Naive B cell (primary cell): Measurements from ENCODE around the gene SULT1B1. TPM values are rescaled to one million over a fixed set of nuclear protein-coding genes. Genes with fewer than 3 reads are reported as not detected.
A peak's percentile ranks its signal among the peaks of the same experiment; 100 is the strongest.

Experiments used
- ATAC-seq, 2 donors: fragments of 150-1000 bp; cut with Tn5 transposase; 2 replicates each; pipeline ENCODE4 v1.10.0; 2021; ENCODE audit warnings: low read depth in 2 of 2, mild to moderate bottlenecking in 2 of 2, moderate library complexity in 2 of 2
- DNase-seq: peaks from one replicate; pipeline ENCODE4 v3.0.0; 2022
- H3K27ac Mint-ChIP-seq, 6 donors: one replicate each; pipeline ENCODE4 v1.8.0; 2020 to 2022; ENCODE audit warnings: mild to moderate bottlenecking in 6 of 6, mixed read lengths in 6 of 6, moderate library complexity in 5 of 6, inconsistent platforms in 2 of 6
- H3K27me3 Mint-ChIP-seq, 3 donors: one replicate each; pipeline ENCODE4 v1.8.0; 2021 to 2022; ENCODE audit warnings: mixed read lengths in 3 of 3, mild to moderate bottlenecking in 1 of 3
- H3K36me3 Mint-ChIP-seq, 2 donors: one replicate each; pipeline ENCODE4 v1.8.0; 2020 to 2022; ENCODE audit warnings: mixed read lengths in 2 of 2, inconsistent platforms in 1 of 2, mild to moderate bottlenecking in 1 of 2
- H3K4me1 Mint-ChIP-seq, 3 donors: one replicate each; pipeline ENCODE4 v1.8.0; 2020 to 2022; ENCODE audit warnings: mixed read lengths in 3 of 3, inconsistent platforms in 1 of 3, mild to moderate bottlenecking in 1 of 3, moderate library complexity in 1 of 3
- H3K4me3 Mint-ChIP-seq, 8 donors: one replicate each; pipeline ENCODE4 v1.8.0; 2020 to 2022; ENCODE audit warnings: mild to moderate bottlenecking in 8 of 8, mixed read lengths in 8 of 8, moderate library complexity in 8 of 8, inconsistent platforms in 2 of 8
- H3K9me3 Mint-ChIP-seq, 7 donors: one replicate each; pipeline ENCODE4 v1.8.0; 2020 to 2022; ENCODE audit warnings: mixed read lengths in 7 of 7, mild to moderate bottlenecking in 5 of 7, inconsistent platforms in 2 of 7, moderate library complexity in 1 of 7
- polyA plus RNA-seq, 6 donors: library from polyadenylated mRNA; unstranded; fragments of 300-500 nt; fragmentation: Illumina TruSeq; gene quantifications; one replicate each; pipeline ENCODE4 v1.2.3, GENCODE V29; 2021; ENCODE audit warnings: low read depth in 6 of 6

SULT1B1 gene
- polyA plus RNA-seq, 6 donors from 2014 or later = 0.62 TPM; not detected in 5

DNA sequence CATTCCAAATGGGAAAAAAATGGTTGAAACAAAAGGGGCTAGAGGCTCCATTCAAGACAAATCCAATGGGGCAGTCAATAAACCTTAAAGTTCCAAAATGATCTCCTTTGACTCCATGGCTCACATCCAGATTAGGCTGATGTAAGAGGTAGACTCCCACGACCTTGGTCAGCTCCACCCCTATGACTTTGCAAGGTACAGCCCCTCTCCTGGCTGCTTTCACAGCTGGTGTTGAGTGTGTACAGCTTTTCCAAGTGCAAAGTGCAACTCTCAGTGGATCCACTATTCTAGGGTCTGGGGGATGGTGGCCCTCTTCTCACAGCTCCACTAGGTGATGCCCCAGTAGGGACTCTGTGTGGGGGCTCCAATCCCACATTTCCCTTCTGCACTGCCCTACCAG, 21.5 kb downstream of the SULT1B1 start:
- no peak for ATAC-seq
- H3K4me1 Mint-ChIP-seq = no peaks in the 10 kb centered on the region

DNA sequence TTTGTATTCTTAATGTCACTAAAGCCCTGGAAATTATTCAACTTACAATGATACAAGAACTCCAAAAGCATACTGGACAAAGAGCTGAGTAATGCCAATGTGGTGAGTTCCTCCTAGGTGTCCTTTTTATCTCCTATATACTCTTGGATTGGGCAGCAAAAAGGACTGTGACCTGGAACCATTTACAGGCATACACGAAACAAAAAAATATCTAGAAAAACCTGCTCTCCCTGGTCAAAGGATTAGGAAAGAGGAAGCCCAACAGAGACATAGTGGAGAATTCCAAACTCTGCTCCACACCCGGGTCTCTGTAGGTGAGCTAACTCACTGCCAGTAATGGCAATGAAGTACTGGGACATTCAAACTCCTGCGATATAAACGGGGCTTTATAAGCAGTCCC, 25.3 kb downstream of the SULT1B1 start:
- no peak for ATAC-seq
- no peaks in the 10 kb centered on the region for H3K27me3 Mint-ChIP-seq
- H3K27ac Mint-ChIP-seq = no peak overlapping the region
- no peak overlapping the region for H3K4me3 Mint-ChIP-seq
- no peaks in the 10 kb centered on the region for H3K4me1 Mint-ChIP-seq
- no peaks in the 10 kb centered on the region for H3K36me3 Mint-ChIP-seq
- no peak for DNase-seq
- peaks cover 0 to 5% (median 0%) of the 10 kb centered on the region in 7 donors for H3K9me3 Mint-ChIP-seq

More for the DNA sequence above, 21.5 kb downstream of the SULT1B1 start:
- H3K27me3 Mint-ChIP-seq = no peaks in the 10 kb centered on the region
- H3K4me3 Mint-ChIP-seq = no peak overlapping the region
- no peaks in the 10 kb centered on the region for H3K36me3 Mint-ChIP-seq
- DNase-seq = no peak
- no peak overlapping the region for H3K27ac Mint-ChIP-seq
- peaks cover 0 to 6% (median 0%) of the 10 kb centered on the region in 7 donors for H3K9me3 Mint-ChIP-seq

DNA sequence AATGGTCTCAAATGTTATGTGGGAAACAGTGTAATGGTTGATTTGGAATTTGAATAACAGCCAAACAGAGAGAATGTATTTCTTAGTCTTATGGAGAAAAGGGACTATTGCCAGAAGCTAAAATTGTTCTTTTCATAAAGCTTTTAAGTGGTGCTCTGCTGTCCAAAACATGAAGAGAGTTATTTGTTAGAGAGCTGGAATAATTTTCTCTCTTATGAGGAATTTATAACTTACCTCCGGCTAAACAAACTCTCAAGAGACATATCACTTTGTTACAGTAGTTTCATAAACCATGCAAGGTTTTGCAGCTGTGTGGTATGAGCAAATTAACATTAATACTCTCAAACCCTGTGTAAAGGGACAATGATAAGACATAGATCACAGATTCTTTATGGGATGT, 28.6 kb downstream of the SULT1B1 start:
- H3K9me3 Mint-ChIP-seq = no peaks in the 10 kb centered on the region
- H3K4me1 Mint-ChIP-seq = no peaks in the 10 kb centered on the region
- H3K27ac Mint-ChIP-seq = no peak overlapping the region
- no peaks in the 10 kb centered on the region for H3K27me3 Mint-ChIP-seq
- no peak for ATAC-seq
- no peak overlapping the region for H3K4me3 Mint-ChIP-seq
- no peak for DNase-seq
- no peaks in the 10 kb centered on the region for H3K36me3 Mint-ChIP-seq

- no peaks in the 10 kb centered on the region for H3K9me3 Mint-ChIP-seq
- no peaks in the 10 kb centered on the region for H3K36me3 Mint-ChIP-seq
- DNase-seq (no peak), ATAC-seq (no peak)
- no peaks in the 10 kb centered on the region for H3K27me3 Mint-ChIP-seq
- no peak overlapping the region for H3K4me3 Mint-ChIP-seq
- H3K27ac Mint-ChIP-seq = no peak overlapping the region
- H3K4me1 Mint-ChIP-seq = no peaks in the 10 kb centered on the region
Observed at GRCh38 chr4:69731241-69731640, 29.2 kb downstream of the SULT1B1 start.

DNA sequence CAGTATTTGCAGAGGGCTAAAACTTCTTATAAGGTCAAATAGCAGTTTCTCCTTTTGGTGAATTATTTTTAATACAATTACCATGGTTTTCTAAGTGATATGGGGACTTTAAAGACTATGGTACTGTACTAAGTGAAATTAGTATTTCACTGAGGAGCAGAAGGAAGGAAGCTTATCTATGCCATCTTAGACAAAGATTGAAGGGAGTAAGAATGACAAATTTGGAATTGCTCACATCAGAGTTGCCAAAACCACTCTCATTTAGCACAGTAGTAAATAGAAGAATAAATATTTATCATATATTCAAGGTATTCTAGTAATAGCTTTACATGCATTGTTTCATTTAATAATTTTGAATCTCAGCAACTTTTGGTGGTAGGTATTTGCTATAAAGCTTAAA, 30.4 kb downstream of the SULT1B1 start:
- Mint-ChIP-seq H3K27ac (no peak overlapping the region), H3K4me3 (no peak overlapping the region), H3K27me3 (no peaks in the 10 kb centered on the region), H3K9me3 (no peaks in the 10 kb centered on the region), H3K36me3 (no peaks in the 10 kb centered on the region), H3K4me1 (no peaks in the 10 kb centered on the region)
- no peak for DNase-seq
- no peak for ATAC-seq

GRCh38 chr4:69727926-69728325, 32.5 kb downstream of the SULT1B1 start:
- Mint-ChIP-seq H3K36me3 (no peaks in the 10 kb centered on the region), H3K9me3 (peaks cover 0 to 7% (median 0%) of the 10 kb centered on the region in 7 donors), H3K4me1 (no peaks in the 10 kb centered on the region), H3K27me3 (no peaks in the 10 kb centered on the region), H3K27ac (no peak overlapping the region), H3K4me3 (no peak overlapping the region)
- ATAC-seq (no peak), DNase-seq (no peak)

DNA sequence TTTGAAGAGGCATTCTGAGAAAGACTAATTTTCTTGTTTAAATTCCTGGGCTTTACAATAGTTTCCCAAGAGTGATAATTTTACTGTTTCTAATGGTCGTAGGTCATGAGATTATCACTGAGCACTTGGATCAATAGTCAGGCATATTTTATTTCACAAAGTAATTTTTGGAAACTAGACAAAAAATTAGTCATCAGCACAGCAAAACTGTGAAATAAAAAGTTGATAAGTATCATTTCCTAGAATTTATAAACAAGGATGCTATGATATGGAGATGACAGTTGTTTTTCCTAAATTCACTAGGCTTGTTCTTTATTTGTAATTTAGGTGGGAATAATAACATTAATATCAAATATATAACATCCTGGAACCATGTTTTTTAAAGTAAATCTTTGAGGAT, 33.0 kb downstream of the SULT1B1 start:
- Mint-ChIP-seq H3K4me1 (no peaks in the 10 kb centered on the region), H3K27me3 (no peaks in the 10 kb centered on the region), H3K4me3 (no peak overlapping the region), H3K9me3 (peaks cover 0 to 7% (median 0%) of the 10 kb centered on the region in 7 donors), H3K27ac (no peak overlapping the region), H3K36me3 (no peaks in the 10 kb centered on the region)
- DNase-seq = no peak
- ATAC-seq = no peak

DNA sequence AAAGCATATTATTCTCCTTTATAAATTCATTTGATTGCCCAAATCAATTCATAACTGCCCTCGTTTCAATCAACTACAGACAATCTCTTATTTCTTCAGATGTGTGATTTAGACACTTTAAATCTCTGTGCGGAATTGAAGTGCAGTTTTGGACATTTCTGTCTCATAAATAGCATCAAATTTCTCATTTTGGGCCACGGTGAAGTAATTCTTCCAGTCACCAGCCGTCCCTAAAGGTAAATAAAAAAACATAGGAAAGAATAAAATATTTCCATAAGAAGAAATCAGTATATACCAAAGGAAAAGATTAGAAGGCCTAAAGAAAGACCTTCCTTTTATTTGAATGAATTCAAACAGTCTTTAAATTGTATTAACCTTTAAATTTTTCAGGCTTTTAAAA, 33.4 kb downstream of the SULT1B1 start:
- Mint-ChIP-seq H3K36me3 (no peaks in the 10 kb centered on the region), H3K4me1 (no peaks in the 10 kb centered on the region), H3K27ac (no peak overlapping the region), H3K9me3 (peaks cover 0 to 7% (median 0%) of the 10 kb centered on the region in 7 donors), H3K27me3 (no peaks in the 10 kb centered on the region), H3K4me3 (no peak overlapping the region)
- no peak for ATAC-seq
- DNase-seq = no peak

- no peak for ATAC-seq
- Mint-ChIP-seq H3K4me1 (no peaks in the 10 kb centered on the region), H3K36me3 (no peaks in the 10 kb centered on the region), H3K27me3 (no peaks in the 10 kb centered on the region), H3K27ac (no peak overlapping the region), H3K9me3 (peaks cover 0 to 4% (median 0%) of the 10 kb centered on the region in 7 donors), H3K4me3 (no peak overlapping the region)
- no peak for DNase-seq
Observed at GRCh38 chr4:69718396-69719271, 41.8 kb downstream of the SULT1B1 start.

DNA sequence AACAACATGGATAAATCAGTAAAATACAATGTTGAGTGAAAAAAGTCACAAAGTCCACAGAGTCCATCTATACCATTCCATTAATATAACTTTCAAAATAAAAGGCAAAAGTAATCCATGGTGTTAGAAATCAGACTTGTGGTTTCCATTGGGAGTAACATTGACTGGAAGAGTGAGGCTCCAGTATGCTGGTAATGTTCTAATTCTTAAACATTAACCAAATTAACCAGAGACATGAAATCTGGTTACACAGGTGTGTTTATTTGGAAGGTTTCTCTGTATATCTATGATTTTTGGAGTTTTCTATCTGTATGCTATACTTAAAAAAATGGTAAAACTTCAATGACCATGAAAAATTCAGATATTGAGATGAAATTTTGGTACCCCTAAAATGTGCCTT, 42.6 kb downstream of the SULT1B1 start:
- Mint-ChIP-seq H3K27me3 (no peaks in the 10 kb centered on the region), H3K4me3 (no peak overlapping the region), H3K36me3 (no peaks in the 10 kb centered on the region), H3K9me3 (no peaks in the 10 kb centered on the region), H3K27ac (no peak overlapping the region), H3K4me1 (no peaks in the 10 kb centered on the region)
- ATAC-seq = no peak
- no peak for DNase-seq

- DNase-seq (no peak), ATAC-seq (no peak)
- Mint-ChIP-seq H3K27ac (no peak overlapping the region), H3K9me3 (no peaks in the 10 kb centered on the region), H3K36me3 (no peaks in the 10 kb centered on the region), H3K4me1 (no peaks in the 10 kb centered on the region), H3K4me3 (no peak overlapping the region), H3K27me3 (no peaks in the 10 kb centered on the region)
Observed at GRCh38 chr4:69716654-69717053, 43.8 kb downstream of the SULT1B1 start.

GRCh38 chr4:69714086-69714485, 46.3 kb downstream of the SULT1B1 start:
- ATAC-seq (no peak), DNase-seq (no peak)
- Mint-ChIP-seq H3K27me3 (no peaks in the 10 kb centered on the region), H3K9me3 (peaks cover 0 to 10% (median 0%) of the 10 kb centered on the region in 7 donors), H3K36me3 (no peaks in the 10 kb centered on the region), H3K4me1 (no peaks in the 10 kb centered on the region), H3K4me3 (no peak overlapping the region), H3K27ac (no peak overlapping the region)

- Mint-ChIP-seq H3K9me3 (peaks cover 0 to 10% (median 0%) of the 10 kb centered on the region in 7 donors), H3K27me3 (no peaks in the 10 kb centered on the region), H3K4me1 (no peaks in the 10 kb centered on the region), H3K27ac (peak overlapping the region in 1 of 6 donors; percentile 0), H3K36me3 (no peaks in the 10 kb centered on the region), H3K4me3 (no peak overlapping the region)
- ATAC-seq (no peak), DNase-seq (no peak)
Observed at GRCh38 chr4:69713593-69713992, 46.8 kb downstream of the SULT1B1 start.

DNA sequence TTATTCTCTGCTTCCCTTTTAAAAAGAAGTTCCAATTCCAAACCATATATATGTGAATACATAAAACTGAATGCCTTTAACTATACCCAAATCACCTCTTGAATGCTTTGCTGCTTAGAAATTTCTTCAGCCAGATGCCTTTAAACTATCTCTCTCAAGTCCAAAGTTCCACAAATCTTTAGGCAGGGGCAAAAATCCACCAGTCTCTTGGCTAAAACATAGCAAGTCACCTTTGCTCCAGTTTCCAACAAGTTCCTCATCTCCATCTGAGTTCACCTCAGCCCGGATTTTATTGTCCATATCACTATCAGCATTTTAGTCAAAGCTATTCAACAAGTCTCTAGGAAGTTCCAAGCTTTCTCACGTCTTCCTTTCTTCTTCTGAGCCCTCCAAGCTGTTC, 49.8 kb downstream of the SULT1B1 start:
- ATAC-seq = no peak
- DNase-seq = no peak
- no peaks in the 10 kb centered on the region for H3K27me3 Mint-ChIP-seq

More for the DNA sequence above, 49.8 kb downstream of the SULT1B1 start:
- H3K27ac Mint-ChIP-seq = peak overlapping the region in 1 of 6 donors; percentile 51
- no peaks in the 10 kb centered on the region for H3K36me3 Mint-ChIP-seq
- no peaks in the 10 kb centered on the region for H3K4me1 Mint-ChIP-seq
- peaks cover 0 to 10% (median 0%) of the 10 kb centered on the region in 7 donors for H3K9me3 Mint-ChIP-seq
- no peak overlapping the region for H3K4me3 Mint-ChIP-seq
